ENCODE results near the gene LRRC14B.

LRRC14B gene

DNA sequence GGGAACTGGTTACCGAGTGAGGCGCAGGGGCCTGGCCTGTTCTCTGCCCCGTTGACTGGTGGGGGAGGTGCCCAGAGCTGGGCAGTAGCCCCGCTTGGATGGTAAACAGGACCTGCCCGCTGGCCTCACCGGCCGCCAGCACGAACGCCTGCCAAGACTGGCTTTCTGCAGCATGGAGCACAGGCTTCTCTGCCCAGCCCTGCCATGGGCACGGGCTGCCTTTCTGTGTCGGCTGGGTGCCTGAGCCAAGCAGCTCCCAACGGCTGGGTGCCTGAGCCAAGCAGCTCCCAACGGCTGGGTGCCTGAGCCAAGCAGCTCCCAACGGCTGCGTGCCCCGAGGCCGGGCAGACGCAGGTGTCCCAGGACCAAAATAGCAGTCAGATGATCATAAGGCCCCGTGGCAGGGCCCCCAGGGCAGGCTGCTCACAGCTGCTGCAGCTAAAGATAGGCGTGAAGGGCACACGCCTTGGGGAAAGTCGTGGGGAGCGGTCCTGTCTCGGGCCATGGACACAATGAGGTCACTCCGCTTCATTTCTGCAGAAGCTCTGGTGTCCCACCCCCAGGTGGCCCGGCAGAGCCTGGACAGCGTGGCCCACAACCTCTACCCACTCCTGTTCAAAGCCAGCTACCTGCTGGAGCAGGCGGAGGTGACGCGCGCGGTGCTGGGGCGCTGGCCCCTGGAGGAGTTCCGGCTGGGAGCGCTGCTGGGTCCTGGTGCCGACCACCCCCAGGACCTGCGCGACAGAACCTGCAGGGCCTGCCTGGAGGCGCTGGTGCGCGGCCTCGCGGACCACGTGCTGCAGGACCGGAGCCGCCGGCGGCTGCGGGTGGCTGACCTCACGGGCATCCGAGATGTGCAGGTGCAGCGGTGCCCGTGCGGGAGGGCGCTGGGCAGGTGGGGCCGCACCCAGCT lies at the start of gene LRRC14B:
Gene LRRC14B, plus strand, starts transcription at position 460 of the 913 bp plus-strand sequence. Its CDS starts 44 bp downstream, at position 504.
- no peak for DNase-seq (ENCODE audit: low read depth in 4 of 4, low spot score in 1 of 4)

DNA sequence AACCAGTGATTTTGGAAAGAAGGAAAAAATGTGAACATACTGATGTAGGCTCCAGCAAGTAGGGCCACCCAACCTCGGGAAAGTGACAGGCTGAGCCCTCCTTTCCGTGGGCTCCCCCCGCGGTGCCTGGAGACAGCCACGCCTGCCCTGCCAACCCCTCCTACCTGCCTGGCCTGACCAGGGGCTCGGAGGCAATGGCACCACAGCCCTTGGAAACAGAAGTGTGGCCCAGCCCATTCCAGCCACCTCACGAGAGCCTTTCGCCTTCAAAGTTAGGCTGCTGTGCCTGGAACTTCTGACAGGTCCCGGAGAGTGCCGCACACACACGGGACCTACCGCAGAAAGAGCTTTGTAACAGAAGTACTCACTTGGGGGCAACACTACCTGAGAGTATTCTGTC lies 49.5 kb upstream of the LRRC14B start:
- DNase-seq (ENCODE audit: low read depth in 4 of 4, low spot score in 1 of 4) = no peak

DNA sequence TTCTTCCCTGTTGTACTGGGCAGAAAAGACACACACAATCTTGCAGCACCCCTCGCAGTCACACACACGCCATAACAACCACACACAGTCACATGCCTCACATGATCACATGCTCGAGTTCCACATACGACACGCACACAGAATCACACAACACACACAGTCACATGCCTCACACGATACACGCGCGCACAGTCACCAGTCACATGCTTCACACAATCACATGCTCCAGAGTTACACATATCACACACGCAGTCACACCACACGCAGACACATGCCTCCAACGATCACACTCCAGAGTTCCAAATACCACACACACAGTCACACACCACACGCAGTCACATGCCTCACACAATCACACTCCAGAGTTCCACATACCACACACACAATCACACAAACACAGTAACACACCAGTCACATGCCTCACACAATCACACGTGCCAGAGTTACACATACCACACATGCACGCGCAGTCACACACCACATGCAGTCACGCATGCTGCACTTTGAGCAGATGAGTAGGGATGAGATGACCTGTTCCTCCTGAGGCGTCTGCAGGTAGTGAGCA lies 49.0 kb upstream of the LRRC14B start:
- no peak for DNase-seq (ENCODE audit: low read depth in 4 of 4, low spot score in 1 of 4)

DNA sequence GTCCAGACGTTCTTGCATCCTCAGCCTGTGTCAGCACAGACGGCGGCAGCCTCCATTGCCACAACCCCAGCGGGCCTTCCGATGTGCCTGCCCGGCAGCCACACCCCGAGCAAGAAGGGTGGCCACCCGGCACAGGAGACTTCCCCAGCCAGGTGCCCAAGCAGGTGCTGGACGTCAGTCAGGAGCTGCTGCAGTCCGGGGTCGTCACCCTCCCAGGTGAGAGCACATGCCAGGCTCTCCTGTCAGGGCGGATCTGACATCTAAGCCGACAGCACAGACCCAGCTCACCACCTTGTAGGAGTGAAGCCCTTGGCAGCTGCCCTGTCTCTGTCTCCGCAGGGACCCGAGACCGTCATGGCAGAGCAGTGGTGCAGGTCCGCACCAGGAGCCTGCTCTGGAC lies 48.3 kb upstream of the LRRC14B start:
- DNase-seq (ENCODE audit: low read depth in 4 of 4, low spot score in 1 of 4) = no peak

DNA sequence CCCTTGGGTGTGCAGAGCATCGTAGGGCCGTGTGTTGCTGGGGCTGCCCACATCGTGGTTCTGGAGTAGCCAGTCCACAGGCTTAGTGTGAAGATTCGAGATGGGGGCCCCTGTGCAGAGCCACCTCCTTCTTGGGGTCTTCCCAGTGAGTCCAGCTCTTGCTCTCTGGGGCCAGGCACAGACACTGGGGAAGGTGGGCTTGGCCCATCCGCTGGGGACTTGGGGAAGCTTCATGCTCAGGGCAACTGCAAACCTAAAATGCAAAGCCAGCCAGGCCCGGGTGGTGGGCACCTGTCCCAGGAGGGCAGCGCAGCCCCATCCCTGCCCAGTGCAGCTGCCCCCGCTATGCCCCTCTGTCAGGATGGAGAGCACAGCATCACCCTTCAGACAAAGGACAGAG lies 46.4 kb upstream of the LRRC14B start:
- DNase-seq (ENCODE audit: low read depth in 4 of 4, low spot score in 1 of 4) = no peak

DNA sequence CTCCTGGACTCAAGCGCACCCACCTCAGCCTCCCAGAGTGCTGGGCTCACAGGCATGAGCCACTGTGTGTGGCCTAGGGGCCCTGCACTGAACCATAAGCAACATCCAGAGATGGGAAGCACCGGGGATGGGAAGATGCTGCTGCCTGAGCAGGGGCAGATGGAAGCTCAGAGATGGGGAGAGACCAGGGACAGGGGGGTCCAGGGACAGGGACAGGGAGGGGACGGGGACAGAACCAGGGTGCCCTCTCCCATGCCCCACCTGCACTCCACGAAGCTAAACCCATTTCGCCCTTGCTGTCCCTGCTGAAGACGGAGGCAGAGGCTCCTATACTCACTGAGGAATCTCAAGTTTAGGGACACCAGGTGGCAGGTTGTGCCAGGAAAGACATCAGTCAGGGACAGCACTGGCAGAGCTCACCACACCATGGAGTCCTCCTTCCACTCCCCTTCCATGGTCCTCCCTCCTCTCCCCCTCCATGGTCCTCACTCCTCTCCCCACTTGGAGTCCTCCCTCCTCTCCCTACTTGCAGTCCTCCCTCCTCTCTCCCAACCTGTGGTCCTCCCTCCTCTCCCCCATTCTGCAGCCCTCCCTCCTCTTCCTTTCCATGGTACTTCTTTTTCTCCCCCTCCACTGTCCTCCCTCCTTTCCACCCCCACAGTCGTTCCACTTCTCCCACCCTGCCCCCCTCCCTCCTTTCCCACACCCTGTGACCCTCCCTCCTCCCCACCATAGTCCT lies 45.5 kb upstream of the LRRC14B start:
- no peak for DNase-seq (ENCODE audit: low read depth in 4 of 4, low spot score in 1 of 4)

DNA sequence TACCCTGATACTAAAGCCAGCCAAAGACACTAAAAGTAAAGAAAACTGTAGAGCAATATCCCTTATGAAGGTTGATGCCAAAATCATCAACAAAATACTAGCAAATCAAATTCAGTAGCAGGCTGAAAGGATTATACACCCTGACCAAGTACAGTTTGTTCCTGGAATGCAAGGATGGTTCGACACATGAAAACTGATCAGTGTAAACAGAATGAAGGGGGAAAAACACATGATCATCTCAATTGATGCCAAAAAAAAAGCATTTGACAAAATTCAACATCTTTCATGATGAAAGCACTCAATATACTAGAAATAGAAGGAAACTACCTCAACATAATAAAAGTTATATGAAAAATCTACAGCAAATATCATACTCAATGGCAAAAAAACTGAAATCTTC lies 43.5 kb upstream of the LRRC14B start:
- DNase-seq (ENCODE audit: low read depth in 4 of 4, low spot score in 1 of 4) = no peak

DNA sequence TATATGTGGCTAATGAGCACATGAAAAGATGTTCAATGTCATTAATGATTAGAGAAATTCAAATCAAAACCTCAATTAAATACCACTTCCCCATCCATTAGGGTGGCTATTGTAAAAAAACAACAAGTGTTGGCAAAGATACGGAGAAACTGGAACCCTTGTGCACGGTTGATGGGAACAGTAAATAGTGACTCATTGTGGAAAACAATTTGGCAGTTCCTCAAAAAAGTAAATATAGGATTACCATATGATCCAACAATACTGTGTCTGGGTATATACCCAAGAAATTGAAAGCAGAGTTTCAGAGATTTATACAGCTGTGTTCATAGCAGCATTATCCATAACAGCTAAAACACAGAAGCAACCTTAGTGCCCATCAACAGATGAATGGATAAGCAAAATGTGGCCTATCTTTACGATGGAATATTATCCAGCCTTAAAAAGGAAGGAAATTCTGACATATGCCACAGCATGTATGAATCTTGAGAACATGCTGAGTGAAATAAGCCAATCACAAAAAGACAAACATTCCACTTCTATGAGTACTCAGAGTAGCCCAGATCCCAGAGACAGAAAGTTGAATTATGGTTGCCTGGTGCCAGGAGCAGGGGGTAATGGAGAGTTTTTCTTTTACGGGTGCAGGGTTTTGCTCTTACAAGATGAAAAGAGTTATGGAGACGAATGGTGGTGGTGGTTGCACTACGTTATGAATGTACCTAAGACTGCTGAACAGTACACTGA lies 41.4 kb upstream of the LRRC14B start:
- DNase-seq (ENCODE audit: low read depth in 4 of 4, low spot score in 1 of 4) = no peak

DNA sequence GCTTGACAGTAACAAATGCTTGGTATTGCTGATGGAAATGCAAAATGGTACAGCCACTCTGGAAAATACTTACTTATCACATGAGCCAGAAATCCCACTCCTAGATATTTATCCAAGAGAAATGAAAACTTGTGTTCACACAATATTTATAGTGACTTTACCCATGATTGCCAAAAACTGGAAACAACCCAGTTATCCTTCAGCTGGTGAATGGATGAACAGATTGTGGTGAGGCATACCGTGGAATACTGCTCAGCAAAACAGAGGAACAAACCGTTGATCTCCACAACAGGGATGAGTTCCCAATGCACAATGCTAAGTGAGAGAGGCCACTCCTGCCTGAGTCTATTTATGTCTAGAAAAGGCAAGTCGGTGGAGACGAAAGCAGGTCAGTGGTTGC lies 40.5 kb upstream of the LRRC14B start:
- DNase-seq (ENCODE audit: low read depth in 4 of 4, low spot score in 1 of 4) = no peak

DNA sequence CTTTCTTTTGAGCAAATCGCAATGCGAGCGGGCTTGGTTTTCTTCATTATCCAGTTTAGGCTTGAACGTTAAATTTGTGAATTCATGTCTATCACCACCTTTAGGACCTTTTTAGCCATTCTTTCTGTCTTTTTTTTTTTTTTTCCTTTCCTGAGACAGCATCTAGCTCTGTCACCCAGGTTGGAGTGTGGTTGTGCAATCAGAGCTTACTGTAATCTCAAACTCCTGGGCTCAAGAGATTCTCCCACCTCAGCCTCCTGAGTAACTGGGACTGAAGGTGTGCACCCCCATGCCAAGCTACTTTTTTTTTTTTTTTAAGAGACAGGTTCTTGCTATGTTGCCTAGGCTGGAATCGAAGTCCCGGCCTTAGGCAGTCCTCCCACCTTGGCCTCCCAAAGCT lies 39.2 kb upstream of the LRRC14B start:
- DNase-seq (ENCODE audit: low read depth in 4 of 4, low spot score in 1 of 4) = no peak

DNA sequence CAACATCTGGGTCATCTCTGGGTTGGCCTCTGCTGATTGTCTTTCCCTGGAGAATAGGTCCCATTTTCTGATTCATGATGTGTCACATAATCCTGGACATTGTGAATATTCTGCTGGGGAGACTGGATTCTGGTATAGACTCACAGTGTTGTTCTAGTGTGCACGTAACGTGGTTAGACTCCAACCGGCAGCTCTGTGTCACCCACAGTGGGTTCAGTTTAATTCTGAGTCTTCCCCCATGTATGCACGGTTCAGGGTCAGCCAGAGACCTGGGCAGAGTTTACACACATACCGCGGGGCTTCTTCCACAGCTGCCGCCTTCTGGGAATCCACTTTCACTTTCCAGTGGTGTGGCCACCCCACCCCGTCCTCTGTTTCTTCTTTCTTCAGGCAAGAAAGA lies 38.0 kb upstream of the LRRC14B start:
- no peak for DNase-seq (ENCODE audit: low read depth in 4 of 4, low spot score in 1 of 4)

DNA sequence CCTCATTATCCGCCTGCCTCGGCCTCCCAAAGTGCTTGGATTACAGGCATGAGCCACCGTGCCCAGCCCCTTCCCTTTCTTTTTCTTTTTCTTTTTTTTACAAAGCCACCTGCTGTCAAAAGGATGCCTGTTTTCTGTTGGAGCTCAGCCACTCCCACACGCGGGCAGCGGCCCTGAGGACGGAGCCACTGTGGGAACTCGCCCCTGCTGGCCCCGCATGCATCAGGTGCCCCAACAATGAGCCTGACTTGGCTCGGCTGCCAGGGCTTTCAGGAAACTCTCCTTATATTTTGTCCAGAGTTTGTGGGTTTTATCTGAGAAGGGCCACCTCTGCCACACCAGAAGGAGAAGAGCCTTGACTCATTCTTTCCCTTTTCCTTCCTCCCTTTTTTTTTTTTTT lies 37.1 kb upstream of the LRRC14B start:
- DNase-seq (ENCODE audit: low read depth in 4 of 4, low spot score in 1 of 4) = no peak

DNA sequence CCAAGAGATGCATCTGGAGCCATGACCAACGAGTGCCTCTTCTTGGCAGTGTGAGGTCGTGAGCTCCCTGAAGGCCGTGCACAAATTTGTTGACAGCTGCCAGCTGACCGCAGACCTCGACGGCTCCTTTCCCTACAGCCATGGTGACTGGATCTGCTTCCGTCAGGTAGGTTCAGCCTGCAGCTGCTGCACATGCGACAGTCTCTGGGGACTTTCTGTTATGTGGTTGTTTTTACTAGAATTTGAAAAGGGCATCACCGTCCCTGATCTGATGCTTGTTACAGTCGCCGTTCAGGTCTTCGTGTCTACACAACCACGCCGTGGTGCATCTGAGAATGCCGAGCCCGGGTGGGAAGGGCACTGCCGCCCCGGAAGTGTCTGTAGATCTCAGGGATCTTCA lies 36.5 kb upstream of the LRRC14B start:
- no peak for DNase-seq (ENCODE audit: low read depth in 4 of 4, low spot score in 1 of 4)

DNA sequence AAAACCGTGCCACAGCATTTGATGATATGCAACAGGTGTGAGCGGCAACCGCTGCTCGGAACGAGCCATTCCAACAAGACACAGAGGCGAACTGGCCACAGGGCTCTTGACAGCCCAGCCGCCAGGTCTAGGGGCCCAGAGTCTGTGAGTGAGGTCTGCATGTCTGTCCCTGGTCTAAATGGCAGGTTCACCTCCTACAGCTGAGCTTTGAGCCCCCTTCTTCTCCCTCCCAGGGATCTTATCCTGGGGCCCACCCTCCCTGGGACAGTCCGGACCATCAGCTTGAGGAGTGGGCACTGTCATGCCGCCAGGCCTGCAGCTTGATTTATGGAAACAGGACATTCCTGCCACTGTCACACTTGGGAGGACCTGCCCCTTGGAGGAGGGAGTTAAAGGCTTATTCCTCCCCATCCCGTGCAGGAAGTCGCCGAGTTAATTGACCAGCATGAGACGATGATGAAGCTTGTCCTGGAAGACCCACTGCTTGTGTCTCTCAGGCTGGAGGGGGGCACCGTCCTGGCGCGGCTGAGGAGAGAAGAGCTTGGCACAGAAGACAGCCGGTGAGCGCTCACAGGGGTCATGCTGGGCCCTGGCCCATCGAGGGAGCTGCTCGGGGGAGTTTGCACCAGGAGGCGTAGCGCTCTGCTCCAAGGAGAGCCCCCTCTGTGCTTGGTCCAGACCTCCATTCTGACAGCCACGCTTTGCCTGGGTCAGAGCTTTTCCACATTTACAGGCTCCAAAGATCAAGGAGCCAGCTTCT lies 35.5 kb upstream of the LRRC14B start:
- DNase-seq (ENCODE audit: low read depth in 4 of 4, low spot score in 1 of 4) = no peak

DNA sequence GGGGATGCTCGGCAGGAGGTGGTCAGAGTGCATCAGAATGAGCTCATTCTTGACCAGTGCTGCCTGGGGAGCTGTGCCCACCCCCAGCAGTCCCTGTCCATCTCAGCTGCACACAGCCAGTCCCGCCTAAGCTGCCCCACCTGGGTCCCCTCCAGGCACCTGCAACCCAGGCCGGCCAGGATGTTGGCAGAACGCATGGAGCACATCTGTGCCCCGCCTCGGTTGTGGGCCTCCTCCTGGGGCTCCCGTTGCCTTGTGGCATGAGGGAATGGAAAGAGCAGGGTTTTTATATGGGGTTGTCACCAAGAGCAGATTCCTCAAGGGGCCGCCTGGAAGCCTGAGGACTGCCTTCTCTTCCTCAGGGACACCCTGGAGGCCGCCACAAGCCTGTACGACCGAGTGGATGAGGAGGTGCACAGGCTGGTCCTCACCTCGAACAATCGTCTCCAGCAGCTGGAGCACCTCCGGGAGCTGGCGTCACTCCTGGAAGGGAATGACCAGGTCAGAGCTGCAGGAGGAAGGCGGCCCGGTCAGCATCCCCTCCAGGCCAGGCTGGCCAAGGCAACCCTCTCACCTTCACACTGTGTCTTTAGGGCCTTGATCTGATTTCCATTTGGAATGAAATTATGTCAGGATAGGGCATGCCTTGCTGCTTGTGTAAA lies 34.8 kb upstream of the LRRC14B start:
- DNase-seq (ENCODE audit: low read depth in 4 of 4, low spot score in 1 of 4) = no peak

DNA sequence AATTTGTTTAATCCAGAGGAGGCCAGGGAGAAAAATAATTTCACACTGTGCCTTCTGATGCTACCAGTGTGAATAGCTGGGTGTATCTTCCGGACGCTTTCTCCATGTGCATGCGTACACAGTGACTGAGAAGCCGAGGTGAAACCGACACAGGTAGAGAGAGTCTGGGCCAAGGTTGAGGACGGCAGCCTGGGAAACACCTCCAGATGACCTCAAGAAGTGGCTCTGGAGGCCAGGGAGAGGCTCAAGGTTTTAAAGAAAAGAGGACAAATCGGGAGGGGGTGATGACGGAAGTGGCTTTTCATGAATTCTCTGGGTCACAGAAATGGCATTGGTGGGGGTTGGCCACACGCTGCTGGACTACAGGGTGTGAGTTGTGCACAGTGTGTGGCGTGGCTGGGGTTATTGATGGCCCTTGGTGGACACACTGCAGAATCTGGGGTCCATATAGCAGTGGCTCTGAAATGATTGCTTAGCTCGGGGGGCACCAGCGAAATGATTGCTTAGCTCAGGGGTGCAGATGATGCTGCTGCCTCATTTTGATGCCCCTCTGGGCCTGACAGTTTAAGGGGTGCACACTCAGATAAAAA lies 34.1 kb upstream of the LRRC14B start:
- DNase-seq (ENCODE audit: low read depth in 4 of 4, low spot score in 1 of 4) = no peak

DNA sequence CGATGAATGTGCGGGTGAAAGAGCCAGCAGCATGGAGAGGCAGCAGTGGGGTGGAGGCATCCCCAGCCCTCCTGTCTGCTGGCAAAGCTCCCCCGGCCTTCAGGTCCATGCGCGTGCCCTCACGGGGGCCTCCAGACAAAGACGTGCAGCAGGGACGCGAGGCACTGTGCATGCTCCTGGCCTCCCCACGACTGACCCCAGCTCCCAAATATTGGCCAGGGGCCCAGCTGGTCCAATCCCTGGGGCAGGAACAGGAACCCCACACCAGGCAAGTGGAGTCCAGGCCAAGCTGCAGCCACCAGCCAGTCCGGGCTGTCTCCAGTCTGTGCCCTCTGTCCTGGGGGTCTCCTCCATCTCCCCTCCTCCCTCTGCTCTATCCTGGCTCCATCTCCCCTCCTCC lies 33.5 kb upstream of the LRRC14B start:
- no peak for DNase-seq (ENCODE audit: low read depth in 4 of 4, low spot score in 1 of 4)

DNA sequence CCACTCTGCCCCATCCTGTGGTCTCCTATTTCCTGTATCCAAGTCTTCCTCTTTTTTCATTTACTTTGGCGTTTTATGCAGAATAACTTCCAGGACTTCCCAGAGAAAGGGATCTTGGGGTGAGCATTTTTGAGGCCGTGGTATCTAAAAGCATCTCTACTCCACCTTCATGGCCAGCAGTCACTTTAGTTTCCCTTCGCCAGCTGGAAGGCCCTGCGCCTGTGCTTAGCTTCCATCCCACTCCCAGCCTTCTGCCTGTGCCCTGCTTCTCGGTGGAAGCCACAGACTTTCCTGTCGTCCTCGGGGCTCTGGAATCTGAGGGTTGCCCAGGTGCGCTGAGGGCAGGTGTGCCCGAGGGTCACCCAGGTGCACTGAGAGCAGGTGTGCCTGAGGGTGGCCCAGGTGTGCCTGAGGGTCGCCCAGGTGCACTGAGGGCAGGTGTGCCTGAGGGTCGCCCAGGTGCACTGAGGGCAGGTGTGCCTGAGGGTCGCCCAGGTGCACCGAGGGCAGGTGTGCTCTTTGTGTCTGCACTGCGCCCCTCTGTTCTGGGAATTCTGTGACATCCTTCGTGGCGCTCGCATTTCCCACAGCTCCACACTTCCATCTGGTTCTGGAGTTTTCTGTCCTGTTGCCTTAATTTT lies 32.4 kb upstream of the LRRC14B start:
- DNase-seq (ENCODE audit: low read depth in 4 of 4, low spot score in 1 of 4) = no peak

DNA sequence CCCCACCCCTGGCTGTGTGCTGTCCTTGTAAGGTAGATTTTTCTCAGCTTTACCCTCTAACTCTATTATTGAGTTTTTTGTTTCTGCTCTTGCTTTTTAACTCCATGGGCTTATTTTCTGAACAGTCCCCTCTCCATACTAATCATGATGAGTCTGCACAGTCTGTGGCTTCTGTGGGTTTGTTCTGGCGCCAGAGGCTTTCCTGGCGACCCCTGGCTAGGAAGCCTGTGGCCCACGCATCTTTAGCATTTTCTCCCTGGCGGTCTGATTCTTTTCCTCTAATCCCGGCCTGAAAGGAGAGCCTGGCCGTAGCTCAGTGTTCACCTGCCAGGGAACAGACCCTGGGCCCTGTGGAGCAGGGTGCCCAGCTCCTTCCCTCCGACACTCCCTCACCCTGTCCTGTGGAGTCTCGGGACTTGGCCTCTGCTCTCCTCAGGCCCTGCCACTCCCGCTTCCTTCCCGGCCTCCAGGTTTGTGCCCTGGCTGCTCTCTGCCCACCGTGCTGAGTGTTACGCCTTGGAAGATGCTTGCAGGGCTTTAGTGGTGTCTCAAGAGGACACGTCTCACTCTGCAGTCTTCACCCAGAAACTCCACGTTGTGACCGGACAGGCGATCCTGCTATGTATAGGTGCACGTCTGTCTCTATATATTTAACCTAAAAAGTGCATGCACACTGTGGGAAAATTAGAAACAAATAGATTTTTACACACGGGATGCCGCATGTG lies 31.7 kb upstream of the LRRC14B start:
- DNase-seq (ENCODE audit: low read depth in 4 of 4, low spot score in 1 of 4) = no peak
